HG03064 (cell line): ENCODE results near the gene CBLN3.
A peak's percentile ranks its signal among the peaks of the same experiment; 100 is the strongest.
"Not testable (repeated sequence)": the region's sequence is repeated elsewhere in the genome, so short reads cannot be mapped to it uniquely, and the experiment has no call there.

Experiments used
- ATAC-seq: cut with Tn5 transposase; IDR thresholded peaks from one replicate; pipeline ENCODE4 v1.9.1; 2021; ENCODE audit warnings: low read depth; ENCODE audit not compliant: unreplicated experiment

Gene CBLN3

DNA sequence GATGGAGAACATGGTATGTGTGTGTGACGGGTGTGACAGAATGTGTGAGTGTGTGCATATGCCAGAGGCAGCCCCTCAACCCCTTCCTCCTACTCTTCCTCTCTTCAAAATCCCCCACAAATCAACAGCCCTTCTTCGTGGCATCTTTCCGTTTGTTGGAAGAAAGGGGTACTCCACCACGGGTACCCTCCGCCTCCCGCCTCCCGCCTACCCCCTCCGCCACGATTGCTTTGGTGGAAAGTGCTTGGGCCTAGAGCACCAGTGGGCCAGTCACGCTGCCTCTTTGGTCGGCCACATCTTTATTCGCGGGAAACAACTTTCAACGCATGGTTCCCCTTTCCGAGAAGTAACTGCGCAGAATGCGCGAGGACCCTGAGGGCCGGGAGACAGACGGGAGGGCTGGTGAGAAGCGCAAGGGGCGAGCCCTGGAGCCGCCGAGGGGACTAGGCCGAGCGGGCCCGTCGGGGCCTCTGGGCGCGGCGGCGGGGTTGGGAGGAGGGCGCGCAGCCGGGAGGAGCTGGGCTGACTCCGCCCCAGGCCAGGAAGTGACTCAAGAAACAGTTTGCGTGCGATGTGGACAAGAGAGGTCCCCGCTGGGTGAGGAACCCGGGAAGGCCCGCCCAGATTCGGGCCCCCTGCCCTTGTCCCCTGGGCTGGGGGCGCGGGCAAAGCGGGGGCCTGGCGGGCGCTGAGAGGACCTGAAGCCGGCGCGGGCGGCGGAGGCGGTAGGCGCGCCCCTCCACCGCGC is at the start of gene CBLN3, which contains the start of gene KHNYN:
TSS of gene CBLN3 (minus strand) at position 274 of the 748 bp plus-strand sequence. CDS start 614 bp downstream, outside the sequence.
TSS of gene KHNYN (plus strand) at position 560 of the 748 bp plus-strand sequence. CDS start 777 bp downstream, outside the sequence.
- ATAC-seq = peak; percentile 82

DNA sequence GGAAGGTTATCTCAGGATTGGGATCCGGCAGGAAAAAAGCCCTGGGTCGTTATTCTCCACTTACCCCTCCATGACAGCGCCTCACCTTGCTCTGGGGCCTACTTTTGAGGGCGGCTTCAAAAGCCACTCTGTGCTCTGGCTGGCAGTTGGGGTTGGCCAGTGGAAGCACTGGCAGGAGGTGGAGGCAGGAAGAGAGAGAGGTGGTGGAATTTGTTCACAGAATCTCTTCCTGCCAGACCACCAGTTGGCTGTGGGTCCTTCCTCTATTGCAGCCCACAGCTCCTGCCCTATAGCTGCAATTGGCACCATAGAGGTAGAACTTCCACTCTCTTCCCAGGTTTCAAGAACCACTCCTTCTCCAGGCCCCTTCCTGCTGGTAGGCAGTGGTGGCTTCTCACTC is 45.8 kb upstream of the CBLN3 start:
- no peak for ATAC-seq

DNA sequence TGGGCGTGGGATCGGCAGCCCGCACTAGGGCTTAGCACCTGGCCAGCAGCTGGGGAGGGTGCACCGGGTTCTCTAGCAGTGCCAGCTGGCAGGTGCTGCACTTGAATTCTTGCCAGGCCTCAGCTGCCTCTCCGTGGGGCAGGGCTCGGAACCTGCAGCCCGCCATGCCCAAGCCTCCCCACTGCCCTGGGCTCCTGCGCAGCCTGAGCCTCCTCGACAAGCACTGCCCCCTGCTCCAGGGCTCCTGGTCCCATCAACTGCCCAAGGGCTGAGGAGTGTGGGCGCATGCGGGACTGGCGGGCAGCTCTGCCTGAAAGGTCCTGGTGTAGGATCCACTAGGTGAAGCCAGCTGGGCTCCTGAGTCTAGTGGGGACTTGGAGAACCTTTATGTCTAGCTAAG is 43.7 kb upstream of the CBLN3 start:
- ATAC-seq = no peak

DNA sequence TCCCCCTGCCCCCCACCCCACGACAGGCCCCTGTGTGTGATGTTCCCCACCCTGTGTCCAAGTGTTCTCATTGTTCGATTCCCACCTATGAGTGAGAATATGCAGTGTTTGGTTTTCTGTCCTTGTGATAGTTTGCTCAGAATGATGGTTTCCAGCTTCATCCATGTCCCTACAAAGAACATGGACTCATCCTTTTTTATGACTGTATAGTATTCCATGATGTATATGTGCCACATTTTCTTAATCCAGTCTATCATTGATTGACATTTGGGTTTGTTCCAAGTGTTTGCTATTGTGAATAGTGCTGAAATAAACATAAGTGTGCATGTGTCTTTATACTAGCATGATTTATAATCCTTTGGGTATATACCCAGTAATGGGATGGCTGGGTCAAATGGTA is 41.0 kb upstream of the CBLN3 start:
- not testable (repeated sequence) for ATAC-seq

DNA sequence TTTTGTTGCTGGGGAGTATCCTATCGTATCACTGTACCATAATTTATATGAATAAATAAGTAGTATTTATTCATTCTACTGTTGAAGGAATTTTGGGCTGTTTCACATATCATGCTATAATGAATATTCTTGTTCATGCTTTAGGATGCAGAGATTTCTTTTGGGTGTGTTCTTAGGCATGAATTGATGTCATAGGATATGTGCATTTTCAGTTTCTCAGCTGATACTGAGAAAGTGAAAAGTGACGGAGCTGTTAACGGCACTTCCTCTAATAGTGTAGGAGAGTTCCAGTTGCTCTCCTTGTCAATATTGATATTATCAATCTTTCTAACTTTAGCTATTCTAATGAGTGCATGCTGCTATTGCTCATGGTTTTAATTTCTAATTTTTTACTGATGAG is 36.3 kb upstream of the CBLN3 start:
- no peak for ATAC-seq

DNA sequence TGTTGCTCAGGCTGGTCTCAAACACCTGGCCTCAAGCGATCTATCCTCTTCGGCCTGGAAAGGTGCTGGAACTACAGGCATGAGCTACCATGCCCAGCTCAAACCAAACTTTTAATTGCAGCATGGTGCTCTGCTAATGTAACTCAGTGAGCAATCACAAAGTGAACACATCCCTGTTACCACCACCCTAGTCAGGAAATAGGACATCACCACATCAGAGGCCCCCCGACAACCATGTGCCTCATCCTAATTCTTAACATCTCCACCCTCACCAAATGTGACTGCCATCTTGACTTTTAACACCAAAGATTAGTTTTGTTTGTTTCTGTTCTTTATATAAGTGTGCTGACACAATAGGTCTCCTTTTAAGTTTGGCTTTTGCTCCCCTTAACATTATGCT is 35.9 kb upstream of the CBLN3 start:
- no peak for ATAC-seq

DNA sequence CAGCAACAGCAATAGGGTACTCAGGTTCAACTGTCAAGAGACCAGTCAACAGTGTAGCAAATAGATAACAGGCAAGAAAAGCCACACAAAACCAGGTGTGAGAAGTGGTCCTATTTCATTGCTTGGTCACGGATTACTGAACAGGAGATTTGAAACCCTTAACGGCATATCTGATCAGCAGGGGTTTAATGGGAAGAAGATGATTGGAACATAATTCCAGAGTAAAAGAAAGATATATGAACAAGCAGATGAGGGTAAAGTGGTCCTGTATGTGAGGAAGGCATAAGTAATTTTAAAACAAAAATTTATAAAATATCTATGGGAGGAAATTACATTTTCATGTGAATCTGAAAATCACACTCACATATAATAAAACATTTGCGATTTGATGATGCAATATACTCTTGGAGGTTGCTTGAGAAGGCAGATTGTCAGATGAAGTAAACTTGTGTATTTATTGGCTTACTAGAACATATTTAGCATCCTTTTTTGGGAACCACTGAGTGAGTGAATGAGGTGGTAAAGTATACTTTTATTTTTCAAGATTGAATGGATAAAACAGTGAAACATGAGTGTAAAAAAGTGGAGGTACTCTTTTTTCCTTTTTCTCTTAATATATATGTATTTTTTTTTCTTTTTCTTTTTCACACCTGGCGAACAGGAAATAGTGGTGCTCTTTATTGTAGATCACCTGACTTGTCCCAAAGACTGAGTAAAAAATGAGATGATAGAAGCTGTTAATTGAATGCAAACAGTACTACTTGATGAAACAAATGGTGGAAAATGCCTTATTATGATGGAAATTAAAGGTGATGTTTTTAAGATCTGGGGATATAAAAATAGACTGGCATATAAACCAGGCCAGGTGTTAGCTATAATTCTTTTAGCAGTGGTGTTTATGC is 34.7 kb upstream of the CBLN3 start:
- ATAC-seq = no peak

DNA sequence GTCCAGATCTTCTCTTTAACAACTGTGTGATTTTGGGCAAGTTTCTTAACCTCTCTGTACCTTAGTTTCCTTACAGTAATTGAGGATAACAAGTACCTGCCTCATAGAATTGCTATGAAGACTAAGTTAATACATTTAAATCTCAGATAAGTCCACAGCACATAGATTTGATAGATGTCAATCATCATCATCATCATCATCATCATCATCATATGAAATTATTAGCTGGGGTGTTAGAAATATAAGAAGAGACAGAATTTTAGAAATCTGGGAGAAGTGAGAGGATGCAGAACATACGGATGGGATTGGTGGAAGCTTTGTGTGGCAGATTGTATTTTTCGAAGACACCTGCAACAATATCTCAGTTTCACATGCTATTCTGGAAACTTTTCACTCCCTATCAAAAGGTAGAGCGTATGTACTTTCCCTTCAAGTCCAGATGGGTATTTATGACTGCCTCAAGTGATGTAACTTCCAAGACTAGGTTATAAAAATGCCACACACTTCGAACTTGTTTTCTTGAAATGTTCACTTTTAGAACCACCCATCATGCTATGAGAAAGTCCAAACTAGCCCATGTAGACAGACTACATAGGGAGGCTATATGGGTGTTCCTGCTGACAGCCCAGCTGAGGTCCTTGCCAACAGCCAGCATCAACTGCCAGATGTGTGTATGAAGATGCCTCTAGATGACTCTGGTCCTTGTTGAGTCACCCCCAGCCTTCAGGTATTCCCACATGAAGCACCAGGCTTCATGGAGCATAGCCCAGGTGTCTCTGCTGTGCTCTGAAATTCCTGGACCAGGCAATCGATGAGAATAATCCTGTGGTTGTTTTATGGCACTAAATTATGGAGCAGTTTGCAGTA is 33.8 kb upstream of the CBLN3 start:
- no peak for ATAC-seq

DNA sequence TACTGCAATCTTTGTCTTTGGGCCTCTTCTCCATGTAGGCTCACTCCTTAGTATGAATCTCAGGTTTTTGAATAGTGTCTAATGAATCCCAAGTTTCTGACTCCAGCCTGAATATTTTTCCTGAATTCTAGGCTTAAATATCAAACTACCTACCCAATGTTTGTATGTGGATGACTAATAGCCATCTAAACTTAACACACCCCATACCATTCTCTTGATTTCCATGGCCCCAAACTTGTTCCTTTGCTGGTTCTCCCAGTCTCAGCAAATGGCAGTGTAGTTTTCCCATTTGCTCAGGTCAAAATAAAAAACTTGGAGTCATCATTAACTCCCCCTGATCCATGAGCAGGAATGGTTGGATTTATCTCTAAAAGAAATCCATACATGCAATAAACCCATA is 31.9 kb upstream of the CBLN3 start:
- ATAC-seq = no peak

DNA sequence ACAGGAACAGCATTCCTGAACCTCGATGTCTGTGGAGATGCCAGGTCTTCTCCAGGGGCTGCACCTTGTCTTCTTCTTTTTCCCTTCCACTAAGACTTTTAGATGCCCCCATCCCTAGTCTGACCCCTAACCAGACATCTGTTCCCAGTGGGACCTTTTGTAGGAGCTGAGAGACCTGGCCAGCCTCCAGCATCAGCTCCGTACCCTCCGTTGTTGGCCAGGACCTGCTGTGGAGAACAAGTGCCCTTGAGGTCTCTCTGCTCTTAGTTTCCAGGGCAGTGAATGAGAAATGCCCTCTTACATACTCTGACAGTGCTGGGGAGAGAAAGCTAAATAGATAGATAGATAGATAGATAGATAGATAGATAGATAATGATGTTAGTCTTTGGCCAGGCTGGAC is 29.9 kb upstream of the CBLN3 start:
- no peak for ATAC-seq

DNA sequence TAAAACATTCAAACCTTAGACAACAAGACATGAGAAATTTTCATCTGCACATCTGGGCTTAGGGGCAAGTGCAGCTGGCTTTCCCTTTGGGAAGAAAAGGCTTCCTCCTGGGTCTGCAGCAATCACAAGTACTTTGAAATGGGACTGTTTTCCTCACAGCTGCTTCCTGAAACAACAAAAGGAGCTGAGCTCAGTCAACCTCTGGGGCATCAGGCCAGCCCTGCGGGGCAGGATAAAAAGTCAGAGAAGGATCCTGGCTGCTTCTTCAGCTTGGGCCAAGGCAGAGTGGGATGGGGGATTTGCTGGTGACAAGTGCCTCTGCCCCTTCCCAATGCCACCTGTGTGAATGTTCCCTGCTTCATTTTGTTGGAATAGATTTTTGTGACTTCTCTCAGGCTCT is 29.3 kb upstream of the CBLN3 start:
- no peak for ATAC-seq

DNA sequence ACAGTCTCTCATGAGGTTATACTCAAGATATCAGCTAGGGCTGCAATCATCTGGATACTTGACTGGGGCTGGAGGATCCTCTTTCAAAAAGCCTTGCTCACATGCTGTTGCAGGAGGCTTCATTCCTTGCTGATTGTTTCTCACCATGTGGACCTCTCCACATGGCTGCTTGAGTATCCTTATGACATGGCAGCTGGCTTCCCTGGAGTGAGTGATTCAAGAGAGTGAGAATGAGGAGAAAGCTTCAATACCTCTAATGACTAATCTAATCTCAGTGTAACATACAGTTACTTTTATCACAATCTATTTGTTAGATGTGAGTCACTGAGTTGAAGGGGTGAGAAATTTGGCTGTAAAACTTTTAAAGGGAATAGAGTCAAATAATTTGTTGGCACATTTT is 27.5 kb upstream of the CBLN3 start:
- ATAC-seq = no peak

DNA sequence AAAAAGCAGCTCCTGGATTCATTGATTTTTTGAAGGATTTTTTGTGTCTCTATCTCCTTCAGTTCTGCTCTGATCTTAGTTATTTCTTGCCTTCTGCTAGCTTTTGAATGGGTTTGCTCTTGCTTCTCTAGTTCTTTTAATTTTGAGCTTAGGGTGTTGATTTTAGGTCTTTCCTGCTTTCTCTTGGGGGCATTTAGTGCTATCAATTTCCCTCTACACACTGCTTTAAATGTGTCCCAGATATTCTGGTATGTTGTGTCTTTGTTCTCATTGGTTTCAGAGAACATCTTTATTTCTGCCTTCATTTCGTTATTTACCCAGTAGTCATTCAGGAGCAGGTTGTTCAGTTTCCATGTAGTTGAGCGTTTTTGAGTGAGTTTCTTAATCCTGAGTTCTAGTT is 21.4 kb upstream of the CBLN3 start:
- ATAC-seq = not testable (repeated sequence)

DNA sequence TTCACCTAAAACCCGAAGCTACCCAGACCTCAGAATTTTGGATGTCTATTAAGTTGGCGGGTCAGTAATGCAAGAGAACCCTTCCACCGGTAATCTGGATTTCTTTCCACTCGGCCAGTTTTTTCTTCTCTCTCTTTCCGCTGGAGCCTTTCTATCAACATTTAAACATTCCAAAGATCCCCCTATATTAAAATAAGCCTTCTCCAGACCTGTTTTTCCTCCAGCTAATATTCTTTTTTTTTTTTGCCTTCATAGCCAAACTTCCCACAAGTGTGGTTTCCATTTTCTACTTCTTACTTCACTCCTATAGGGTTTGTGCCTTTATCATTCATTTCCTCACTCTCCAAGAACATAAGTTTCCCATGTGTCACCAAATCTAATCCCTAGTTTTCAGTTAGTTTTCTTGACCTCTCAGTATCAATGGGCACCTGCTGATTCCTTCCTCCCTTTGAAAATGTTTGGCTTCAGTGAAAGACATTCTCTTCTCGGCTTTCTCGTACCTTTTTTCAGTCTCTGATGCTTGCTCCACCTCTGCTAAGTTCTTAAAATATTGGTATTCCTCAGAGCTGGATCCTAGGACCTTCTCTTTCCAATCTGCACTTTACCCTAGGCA is 13.7 kb upstream of the CBLN3 start:
- ATAC-seq = no peak

DNA sequence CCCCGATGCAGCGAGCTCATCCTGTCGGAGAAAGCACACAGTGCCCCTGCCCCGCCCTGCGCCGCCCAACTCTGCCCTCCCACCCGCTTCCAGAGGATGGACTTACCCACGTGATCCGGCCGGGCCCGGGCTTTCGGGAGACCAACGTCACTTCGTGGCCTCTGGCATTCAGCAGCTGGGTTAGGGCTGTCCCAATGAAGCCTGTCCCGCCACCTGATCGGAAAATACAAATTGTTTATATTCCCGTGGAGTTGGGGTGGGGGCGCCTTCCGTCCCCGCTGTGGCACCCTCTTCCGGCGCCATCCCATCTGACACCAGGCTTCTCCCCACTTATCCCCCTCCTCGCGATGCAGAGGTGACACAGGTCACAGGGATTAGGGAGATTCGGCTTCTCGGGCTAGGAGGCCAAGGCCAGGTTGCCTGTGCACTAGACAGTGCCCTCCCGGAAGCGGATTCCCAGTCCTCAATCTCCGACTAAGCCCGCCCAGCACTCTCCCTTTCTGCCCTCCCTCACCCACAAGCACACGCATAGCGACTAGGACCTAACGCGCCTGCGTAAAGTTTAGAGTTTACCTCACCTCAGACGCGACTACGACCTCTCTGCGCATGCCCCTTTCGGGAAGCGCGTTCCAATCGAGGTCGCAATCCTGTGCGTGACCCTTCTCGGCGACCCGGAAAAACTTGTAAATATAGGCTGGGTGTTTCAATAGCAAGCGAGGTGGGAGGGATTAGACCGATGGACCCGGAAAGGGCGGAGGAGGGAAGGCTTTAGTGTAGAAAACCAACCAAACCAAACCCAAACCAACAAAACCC is 13.0 kb upstream of the CBLN3 start, which contains the start of gene SDR39U1:
TSS of gene SDR39U1 (minus strand) at position 537 of the 813 bp plus-strand sequence. CDS start at position 530, 7 bp downstream.
- peak; percentile 84 for ATAC-seq

DNA sequence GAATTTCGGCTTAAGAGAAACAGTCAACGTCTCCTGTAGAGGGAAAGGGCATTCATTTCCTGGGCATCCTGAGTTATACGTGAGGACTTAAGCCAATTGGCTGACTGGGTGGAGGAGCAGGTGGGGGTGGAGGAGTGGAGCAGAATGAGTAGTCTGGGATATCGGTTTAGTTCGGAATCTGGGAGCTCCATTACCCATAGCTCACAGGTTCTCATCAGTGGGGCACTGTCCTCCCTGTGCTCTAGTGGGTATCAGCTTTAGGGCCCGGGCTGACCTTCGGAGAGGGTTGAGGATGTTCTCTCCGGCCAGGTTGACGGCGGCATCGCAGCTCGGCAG is 12.4 kb upstream of the CBLN3 start:
- ATAC-seq = no peak

DNA sequence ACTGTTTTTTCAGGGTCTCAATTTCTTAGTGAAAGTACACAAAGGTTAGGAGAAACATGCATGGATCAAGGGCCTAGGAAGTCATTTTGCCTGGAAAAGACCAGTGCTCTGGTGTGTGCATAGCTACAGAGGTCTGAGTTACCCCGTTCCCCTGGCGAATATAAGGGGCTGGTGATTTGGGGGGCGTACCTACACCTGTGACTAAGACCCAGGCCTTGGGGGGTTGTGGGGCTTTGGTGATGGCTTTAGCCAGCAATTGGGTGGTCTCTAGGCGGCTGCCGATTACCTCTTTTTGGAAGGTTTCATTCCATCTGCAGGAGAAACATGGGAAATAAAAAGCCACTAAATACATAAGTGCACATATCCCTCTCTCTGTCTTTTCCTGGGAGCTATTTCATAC is 12.0 kb upstream of the CBLN3 start:
- no peak for ATAC-seq

DNA sequence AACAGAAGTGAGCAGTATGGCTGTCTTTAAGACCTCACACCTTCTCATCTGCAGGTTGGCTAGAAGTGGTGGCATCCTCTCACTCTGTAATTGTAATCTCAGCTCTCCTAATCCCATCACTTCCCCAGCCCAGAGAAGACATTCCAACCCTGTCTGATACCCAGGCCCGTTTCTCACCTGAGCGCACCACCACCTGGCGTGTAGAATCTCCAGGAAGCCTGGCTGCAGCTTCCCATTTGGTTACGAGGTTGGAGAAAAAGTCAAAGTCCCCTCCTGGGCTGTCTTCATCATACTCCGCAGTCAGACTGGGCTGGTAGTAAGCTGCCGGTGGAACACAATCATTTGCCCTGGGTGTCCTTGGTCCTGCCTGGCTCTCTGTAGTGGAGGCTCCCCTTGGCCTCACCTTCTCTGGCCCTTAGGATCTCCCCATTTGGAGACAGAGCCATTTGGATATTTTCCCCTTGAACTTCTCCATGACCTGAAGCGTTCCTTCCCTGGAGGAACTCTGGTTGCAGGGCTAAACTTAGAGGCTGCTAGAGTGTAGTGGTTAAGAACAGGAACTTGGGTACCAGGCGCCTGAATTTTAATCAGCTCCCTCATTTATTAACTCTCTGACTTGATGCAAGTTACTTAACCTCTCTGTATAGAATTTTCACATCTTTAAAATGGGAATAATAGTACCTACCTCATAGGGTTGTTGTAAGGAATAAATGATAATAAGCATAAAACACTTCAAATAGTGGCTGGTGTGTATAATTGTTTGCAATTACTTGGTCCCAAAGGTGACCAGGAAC is 11.3 kb upstream of the CBLN3 start:
- no peak for ATAC-seq
